ENCODE results near the gene TMEM175. TPM values are rescaled to one million over a fixed set of nuclear protein-coding genes. Genes with fewer than 3 reads are reported as not detected.

TMEM175 gene
- total RNA-seq, 1 donor from 2014 or later = 56.5 TPM

DNA sequence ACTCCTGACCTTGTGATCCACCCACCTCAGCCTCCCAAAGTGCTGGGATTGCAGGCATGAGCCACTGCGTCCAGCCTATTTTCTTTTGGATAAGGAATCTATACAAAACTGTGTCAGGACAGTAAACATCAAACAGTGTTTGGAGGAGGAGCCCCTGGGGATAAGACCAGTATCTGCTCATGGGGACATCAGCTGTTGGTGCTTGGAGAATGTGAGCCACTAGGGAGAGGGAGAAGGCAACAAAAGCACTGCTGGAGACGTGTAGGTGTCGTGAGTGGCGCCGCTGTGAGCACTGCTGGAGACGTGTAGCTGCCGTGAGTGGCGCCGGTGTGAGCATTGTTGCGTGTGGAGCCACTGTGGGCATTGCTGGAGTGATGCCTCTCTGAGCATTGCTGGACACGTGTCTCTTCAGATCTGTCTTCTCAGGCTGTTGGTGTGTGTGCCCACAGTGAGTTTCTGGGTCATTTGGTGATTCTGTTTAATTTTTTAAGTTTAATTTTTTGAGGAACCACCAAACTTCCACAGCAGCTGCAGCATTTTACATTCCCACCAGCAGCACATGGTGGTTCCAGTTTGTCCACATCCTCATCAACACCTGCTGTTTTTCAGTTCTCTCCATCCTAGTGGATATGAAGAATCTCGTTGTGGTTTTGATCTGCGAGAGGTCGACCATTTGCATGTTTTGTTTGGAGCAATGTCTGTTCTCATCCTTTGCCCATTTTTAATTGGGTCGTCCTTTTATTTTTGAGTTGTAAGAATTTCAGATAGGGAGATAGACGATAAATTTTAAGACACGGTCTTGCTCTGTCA is 22.2 kb downstream of the TMEM175 start:
- TF ChIP-seq POLR2AphosphoS5 (IDR thresholded peaks at IDR 0.05; ENCODE audit: insufficient read depth in 1 of 2, low read depth in 1 of 2) (no peak), POLR2A (IDR thresholded peaks at IDR 0.05) (no peak)
- TF ChIP-seq, protein P1, sequence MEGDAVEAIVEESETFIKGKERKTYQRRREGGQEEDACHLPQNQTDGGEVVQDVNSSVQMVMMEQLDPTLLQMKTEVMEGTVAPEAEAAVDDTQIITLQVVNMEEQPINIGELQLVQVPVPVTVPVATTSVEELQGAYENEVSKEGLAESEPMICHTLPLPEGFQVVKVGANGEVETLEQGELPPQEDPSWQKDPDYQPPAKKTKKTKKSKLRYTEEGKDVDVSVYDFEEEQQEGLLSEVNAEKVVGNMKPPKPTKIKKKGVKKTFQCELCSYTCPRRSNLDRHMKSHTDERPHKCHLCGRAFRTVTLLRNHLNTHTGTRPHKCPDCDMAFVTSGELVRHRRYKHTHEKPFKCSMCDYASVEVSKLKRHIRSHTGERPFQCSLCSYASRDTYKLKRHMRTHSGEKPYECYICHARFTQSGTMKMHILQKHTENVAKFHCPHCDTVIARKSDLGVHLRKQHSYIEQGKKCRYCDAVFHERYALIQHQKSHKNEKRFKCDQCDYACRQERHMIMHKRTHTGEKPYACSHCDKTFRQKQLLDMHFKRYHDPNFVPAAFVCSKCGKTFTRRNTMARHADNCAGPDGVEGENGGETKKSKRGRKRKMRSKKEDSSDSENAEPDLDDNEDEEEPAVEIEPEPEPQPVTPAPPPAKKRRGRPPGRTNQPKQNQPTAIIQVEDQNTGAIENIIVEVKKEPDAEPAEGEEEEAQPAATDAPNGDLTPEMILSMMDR (IDR thresholded peaks at IDR 0.05) = no peak
- no peak overlapping the region for H3K4me3 ChIP-seq
- H3K36me3 ChIP-seq = peaks cover 0 to 23% of the 10 kb centered on the region in 2 donors
- DNase-seq (ENCODE audit: extremely low spot score in 2 of 2) = no peak
- H3K9me3 ChIP-seq = no peaks in the 10 kb centered on the region
- no peak overlapping the region for H3K27ac ChIP-seq
- intact Hi-C loops (cut with DNase I) = no loop called here
- H3K27me3 ChIP-seq = no peaks in the 10 kb centered on the region
- H3K4me1 ChIP-seq = no peaks in the 10 kb centered on the region

DNA sequence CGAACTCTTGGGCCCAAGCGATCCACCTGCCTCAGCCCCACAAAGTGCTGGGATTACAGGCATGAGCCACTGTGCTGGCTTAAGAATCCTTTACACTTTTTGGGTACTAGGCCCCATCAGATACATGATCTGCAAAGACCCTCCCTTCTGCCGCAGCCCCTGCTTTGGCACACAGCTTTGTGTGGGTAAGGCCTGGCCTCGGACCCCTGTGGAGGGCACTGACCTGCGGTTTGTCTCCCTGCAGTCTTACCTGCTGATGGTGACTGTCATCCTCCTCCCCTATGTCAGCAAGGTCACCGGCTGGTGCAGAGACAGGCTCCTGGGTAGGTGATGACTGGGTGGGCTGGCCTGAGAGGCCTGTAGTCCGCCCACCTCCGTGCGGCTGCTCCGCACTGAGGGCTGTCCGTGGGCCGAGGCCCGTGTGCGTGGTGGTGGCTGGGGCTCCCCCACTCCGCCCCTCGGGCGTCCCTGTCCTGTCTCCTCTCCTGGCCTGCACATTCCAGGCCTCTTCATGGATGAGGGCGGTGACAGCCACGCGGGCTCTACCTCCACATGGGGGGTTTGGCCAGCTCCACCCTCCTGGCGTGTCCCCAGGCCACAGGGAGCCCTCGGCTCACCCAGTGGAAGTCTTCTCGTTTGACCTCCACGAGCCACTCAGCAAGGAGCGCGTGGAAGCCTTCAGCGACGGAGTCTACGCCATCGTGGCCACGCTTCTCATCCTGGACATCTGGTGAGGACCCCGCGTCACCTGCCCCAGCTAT is 23.1 kb downstream of the TMEM175 start:
- no peak overlapping the region for H3K4me3 ChIP-seq
- H3K36me3 ChIP-seq = peaks cover 0 to 23% of the 10 kb centered on the region in 2 donors

DNA sequence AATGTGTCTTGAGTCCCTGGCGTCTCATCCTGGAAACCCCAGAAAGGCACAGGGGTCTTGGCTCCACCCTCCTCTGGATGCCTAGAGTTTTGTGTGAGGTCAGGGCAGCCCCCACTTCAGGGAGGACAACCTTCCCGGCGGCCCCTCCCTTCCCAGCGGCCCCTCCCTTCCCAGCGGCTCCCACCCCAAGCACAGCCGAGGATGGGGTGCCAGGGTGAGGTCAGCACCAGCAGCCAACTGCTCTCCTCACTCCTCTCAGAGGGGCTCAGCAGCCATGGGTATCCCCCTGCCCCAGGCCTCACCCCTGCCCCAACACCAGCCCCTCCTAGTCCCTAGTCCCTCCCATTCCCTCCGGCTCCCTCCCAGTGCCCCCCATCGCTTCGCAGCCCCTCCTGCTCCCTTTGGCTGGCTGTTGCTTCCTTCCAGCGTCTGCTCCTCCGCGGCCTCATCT is 23.7 kb downstream of the TMEM175 start:
- intact Hi-C loops (cut with DNase I) = no loop called here
- H3K36me3 ChIP-seq = peaks cover 0 to 23% of the 10 kb centered on the region in 2 donors
- no peaks in the 10 kb centered on the region for H3K27me3 ChIP-seq
- H3K4me1 ChIP-seq = no peaks in the 10 kb centered on the region
- no peak overlapping the region for H3K27ac ChIP-seq
- no peak for DNase-seq (ENCODE audit: extremely low spot score in 2 of 2)
- H3K9me3 ChIP-seq = no peaks in the 10 kb centered on the region
- H3K4me3 ChIP-seq = no peak overlapping the region
- TF ChIP-seq POLR2A (IDR thresholded peaks at IDR 0.05) (no peak), POLR2AphosphoS5 (IDR thresholded peaks at IDR 0.05; ENCODE audit: insufficient read depth in 1 of 2, low read depth in 1 of 2) (no peak)
- TF ChIP-seq, protein P1 (IDR thresholded peaks at IDR 0.05) = no peak

More for the DNA sequence above, 23.1 kb downstream of the TMEM175 start:
- Histone ChIP-seq H3K4me1 (no peaks in the 10 kb centered on the region), H3K27me3 (no peaks in the 10 kb centered on the region), H3K27ac (no peak overlapping the region), H3K9me3 (no peaks in the 10 kb centered on the region)
- DNase-seq (ENCODE audit: extremely low spot score in 2 of 2) = no peak
- intact Hi-C loops (cut with DNase I) = no loop called here
- TF ChIP-seq POLR2A (IDR thresholded peaks at IDR 0.05) (no peak), POLR2AphosphoS5 (IDR thresholded peaks at IDR 0.05; ENCODE audit: insufficient read depth in 1 of 2, low read depth in 1 of 2) (no peak)
- TF ChIP-seq, protein P1 (IDR thresholded peaks at IDR 0.05) = no peak

DNA sequence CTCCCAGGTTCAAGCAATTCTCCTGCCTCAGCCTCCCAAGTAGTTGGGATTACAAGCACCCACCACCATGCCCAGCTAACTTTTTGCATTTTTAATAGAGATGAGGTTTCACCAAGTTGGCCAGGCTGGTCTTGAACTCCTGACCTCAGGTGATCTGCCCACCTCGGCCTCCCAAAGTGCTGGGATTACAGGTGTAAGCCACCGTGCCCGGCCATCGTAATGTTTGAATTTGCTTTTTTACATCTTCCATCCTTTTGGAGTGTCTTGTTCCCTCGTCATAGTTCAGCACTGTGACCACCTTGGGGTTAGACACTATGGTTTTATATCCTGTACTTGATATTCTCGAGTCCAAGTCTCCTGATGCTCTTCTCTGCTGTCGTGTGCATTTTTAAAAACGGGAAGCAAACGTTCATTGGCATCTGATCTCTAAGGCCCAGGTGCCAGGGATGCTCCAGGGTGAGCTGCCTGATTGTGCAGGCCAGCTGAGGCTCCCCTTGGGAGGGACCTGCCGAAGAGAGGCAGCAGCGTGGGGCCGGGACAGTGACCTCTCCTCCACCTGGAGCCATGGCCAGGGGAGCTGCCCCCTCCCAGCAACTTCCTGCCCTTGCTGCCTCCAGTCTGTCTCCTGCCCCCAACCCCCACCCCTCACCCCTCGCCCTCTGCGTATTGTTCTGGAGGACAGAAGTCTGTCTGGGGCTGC is 24.4 kb downstream of the TMEM175 start:
- Histone ChIP-seq H3K27ac (no peak overlapping the region), H3K4me3 (no peak overlapping the region), H3K27me3 (no peaks in the 10 kb centered on the region), H3K36me3 (peaks cover 0 to 27% of the 10 kb centered on the region in 2 donors), H3K4me1 (no peaks in the 10 kb centered on the region), H3K9me3 (no peaks in the 10 kb centered on the region)
- no peak for DNase-seq (ENCODE audit: extremely low spot score in 2 of 2)
- TF ChIP-seq, protein P1 (IDR thresholded peaks at IDR 0.05) = no peak
- TF ChIP-seq POLR2A (IDR thresholded peaks at IDR 0.05) (no peak), POLR2AphosphoS5 (IDR thresholded peaks at IDR 0.05; ENCODE audit: insufficient read depth in 1 of 2, low read depth in 1 of 2) (no peak)
- intact Hi-C loops (cut with DNase I) = no loop called here

Data from vagina (tissue), 2 donors.